IMR-90 (cell line): ENCODE data around the gene MEGF6. TPM values are rescaled to one million over a fixed set of nuclear protein-coding genes. Genes with fewer than 3 reads are reported as not detected.

ENCODE experiments used
- ATAC-seq: fragments of 200-7000 bp; cut with Tn5 transposase; 2 replicates; pipeline ENCODE4 v1.9.1; 2020; ENCODE audit warnings: low read depth, mild to moderate bottlenecking, moderate library complexity
- BruUV-seq: library from RNA; stranded (reverse); fragments of 400-500 nt; replicated peaks from 2 replicates; lab custom pipeline; 2021; lab: Mats Ljungman, UMichigan
- CTCF ChIA-PET: fragments of 300-600 bp; formaldehyde crosslinking; extraction: SDS; loops from one replicate; lab custom pipeline; 2021; ENCODE audit warnings: antibody characterized with exemption; lab: Yijun Ruan, JAX
- POLR2A ChIA-PET: fragments of 300-600 bp; sonication (Branson Sonifier 250); formaldehyde crosslinking; loops from one replicate; lab custom pipeline; 2022; ENCODE audit warnings: antibody characterized with exemption; ENCODE audit not compliant: unreplicated experiment; lab: Charles Lee
- DNase-seq: peaks from one replicate; pipeline ENCODE4 v3.0.0; 2013
- H2AFZ ChIP-seq: replicated peaks from 2 replicates; pipeline ENCODE3; 2013; ENCODE audit warnings: low read length, mild to moderate bottlenecking; ENCODE audit not compliant: poor library complexity
- H2AK5ac ChIP-seq: 2 replicates; pipeline ENCODE4 v1.6.1; 2013; ENCODE audit warnings: low read depth, low read length, inconsistent platforms
- H2AK9ac ChIP-seq: replicated peaks from 2 replicates; pipeline ENCODE3; 2013; ENCODE audit warnings: mild to moderate bottlenecking, low read depth, low read length, moderate library complexity; ENCODE audit not compliant: poor library complexity
- H2BK120ac ChIP-seq: 2 replicates; pipeline ENCODE4 v1.6.1; 2013; ENCODE audit warnings: low read depth, low read length, inconsistent platforms
- H2BK15ac ChIP-seq: 3 replicates; pipeline ENCODE4 v1.6.1; 2013; ENCODE audit warnings: low read depth, low read length, inconsistent platforms
- H2BK20ac ChIP-seq: 2 replicates; pipeline ENCODE4 v1.6.1; 2013; ENCODE audit warnings: low read depth, mild to moderate bottlenecking, inconsistent platforms, low read length, moderate library complexity
- H2BK5ac ChIP-seq: 2 replicates; pipeline ENCODE4 v1.6.1; 2013; ENCODE audit warnings: mild to moderate bottlenecking, low read depth, low read length, inconsistent platforms; ENCODE audit not compliant: poor library complexity, severe bottlenecking
- H3K14ac ChIP-seq: replicated peaks from 2 replicates; pipeline ENCODE4 v1.6.1; 2013; ENCODE audit warnings: low read depth, low read length, inconsistent platforms
- H3K18ac ChIP-seq: 2 replicates; pipeline ENCODE4 v1.6.1; 2013; ENCODE audit warnings: low read depth, low read length, control low read depth
- H3K23ac ChIP-seq: 2 replicates; pipeline ENCODE4 v1.6.1; 2013; ENCODE audit warnings: low read depth, low read length, inconsistent platforms
- H3K27ac ChIP-seq: 2 replicates; pipeline ENCODE4 v1.5.1; 2013; ENCODE audit warnings: mild to moderate bottlenecking, control low read depth, low read length; ENCODE audit not compliant: insufficient read depth
- H3K27me3 ChIP-seq: 2 replicates; pipeline ENCODE4 v1.6.1; 2013; ENCODE audit warnings: low read length; ENCODE audit not compliant: control insufficient read depth, insufficient read depth
- H3K36me3 ChIP-seq: 2 replicates; pipeline ENCODE4 v1.6.1; 2013; ENCODE audit warnings: low read length, mixed read lengths; ENCODE audit not compliant: control insufficient read depth, insufficient read depth
- H3K4ac ChIP-seq: 2 replicates; pipeline ENCODE4 v1.6.1; 2013; ENCODE audit warnings: low read depth, low read length, inconsistent platforms
- H3K4me1 ChIP-seq: 2 replicates; pipeline ENCODE4 v1.6.1; 2013; ENCODE audit warnings: low read length, mixed read lengths; ENCODE audit not compliant: control insufficient read depth, insufficient read depth
- H3K4me2 ChIP-seq: 2 replicates; pipeline ENCODE4 v1.6.1; 2013; ENCODE audit warnings: low read depth, mild to moderate bottlenecking, control low read depth, low read length, moderate library complexity
- H3K4me3 ChIP-seq: 2 replicates; pipeline ENCODE4 v1.5.1; 2013; ENCODE audit warnings: low read depth, mild to moderate bottlenecking, control low read depth, low read length, moderate library complexity; ENCODE audit not compliant: insufficient read depth
- H3K56ac ChIP-seq: 2 replicates; pipeline ENCODE4 v1.6.1; 2013; ENCODE audit warnings: low read length, inconsistent platforms; ENCODE audit not compliant: insufficient read depth; ENCODE audit errors: extremely low read depth
- H3K79me1 ChIP-seq, 2 experiments: 2 replicates each; pipeline ENCODE4 v1.6.1; 2013; ENCODE audit warnings: low read length in 2 of 2, inconsistent platforms in 1 of 2, low read depth in 1 of 2
- H3K9ac ChIP-seq: 2 replicates; pipeline ENCODE4 v1.6.1; 2013; ENCODE audit warnings: low read depth, low read length, control low read depth
- H3K9me1 ChIP-seq: 2 replicates; pipeline ENCODE4 v1.6.1; 2013; ENCODE audit warnings: low read length, inconsistent platforms; ENCODE audit not compliant: insufficient read depth
- H3K9me3 ChIP-seq: 2 replicates; pipeline ENCODE4 v1.6.1; 2013; ENCODE audit warnings: low read length; ENCODE audit not compliant: control insufficient read depth, insufficient read depth
- H4K20me1 ChIP-seq: 2 replicates; pipeline ENCODE4 v1.6.1; 2013; ENCODE audit warnings: low read length, inconsistent platforms; ENCODE audit not compliant: insufficient read depth
- H4K5ac ChIP-seq: 2 replicates; pipeline ENCODE4 v1.6.1; 2013; ENCODE audit warnings: mild to moderate bottlenecking, low read depth, low read length, control low read depth
- H4K8ac ChIP-seq, 2 experiments: 2 replicates each; pipeline ENCODE4 v1.6.1; 2013; ENCODE audit warnings: low read depth in 2 of 2, low read length in 2 of 2, control low read depth in 1 of 2, inconsistent platforms in 1 of 2
- H4K91ac ChIP-seq: 2 replicates; pipeline ENCODE4 v1.6.1; 2013; ENCODE audit warnings: low read depth, low read length, inconsistent platforms; ENCODE audit not compliant: insufficient read depth
- BHLHE40 ChIP-seq: fragments of 150-350 bp; IDR thresholded peaks from 2 replicates; pipeline ENCODE4 v1.6.1; 2016; ENCODE audit warnings: mild to moderate bottlenecking, low read depth, low read length
- MAFK ChIP-seq: IDR thresholded peaks from 2 replicates; pipeline ENCODE4 v1.6.1; 2012; ENCODE audit warnings: low read depth, low read length, improper control_type of control experiment
- MAZ ChIP-seq: IDR thresholded peaks from 2 replicates; pipeline ENCODE4 v1.6.1; 2012; ENCODE audit warnings: low read depth, mild to moderate bottlenecking, low read length, improper control_type of control experiment, moderate library complexity, borderline replicate concordance
- POLR2A ChIP-seq: IDR thresholded peaks from 2 replicates; pipeline ENCODE4 v1.6.1; 2012; ENCODE audit warnings: mild to moderate bottlenecking, low read depth, low read length
- WGBS, 2 experiments: methylation state at CpG; one replicate each; pipeline versions ENCODE4 v1.1.5 to v1.1.7; 2013; ENCODE audit warnings: missing lambda C conversion rate in 2 of 2; ENCODE audit not compliant: insufficient read length in 1 of 2; ENCODE audit errors: extremely low coverage in 2 of 2; 5-methylcytosine and 5-hydroxymethylcytosine counted together
- dilution Hi-C: fragments of 300-500 bp; cut with HindIII; formaldehyde crosslinking; loops from one replicate; pipeline ENCODE4 v1.14.3; 2018; ENCODE audit warnings: low sequenced_read_pairs; ENCODE audit not compliant: unreplicated experiment
- in situ Hi-C: fragments of 300-500 bp; cut with MboI; formaldehyde crosslinking; loops from 3 replicates; pipeline ENCODE4 v1.14.3; 2019; ENCODE audit warnings: low sequenced_read_pairs, inconsistent platforms, mixed read lengths
- intact Hi-C: fragments of 100-400 bp; cut with micrococcal nuclease; formaldehyde crosslinking; loops from 2 replicates; pipeline ENCODE4 v1.10.0; 2022
- polyA plus RNA-seq, 3 experiments: library from polyadenylated mRNA; depleted of rRNA; stranded (reverse); fragments of >200 nt; gene quantifications; 2 replicates each; pipeline ENCODE4 v1.2.3, GENCODE V29; 2012; ENCODE audit warnings: low replicate concordance in 1 of 3
- total RNA-seq: library from RNA; depleted of rRNA; stranded (reverse); fragments of >200 nt; gene quantifications from 2 replicates; pipeline ENCODE4 v1.2.3, GENCODE V29; 2012
- TF ChIP-seq, protein P1 (sequence below): fragments of 150-350 bp; IDR thresholded peaks from 2 replicates; pipeline ENCODE4 v1.6.1; 2016; ENCODE audit warnings: low read depth, mild to moderate bottlenecking, low read length, moderate library complexity, borderline replicate concordance

MEGF6 gene
- total and polyA plus RNA-seq, 2 of the 4 experiments (the other 2 are of a cell fraction) = 0.72 to 4.1 TPM

DNA sequence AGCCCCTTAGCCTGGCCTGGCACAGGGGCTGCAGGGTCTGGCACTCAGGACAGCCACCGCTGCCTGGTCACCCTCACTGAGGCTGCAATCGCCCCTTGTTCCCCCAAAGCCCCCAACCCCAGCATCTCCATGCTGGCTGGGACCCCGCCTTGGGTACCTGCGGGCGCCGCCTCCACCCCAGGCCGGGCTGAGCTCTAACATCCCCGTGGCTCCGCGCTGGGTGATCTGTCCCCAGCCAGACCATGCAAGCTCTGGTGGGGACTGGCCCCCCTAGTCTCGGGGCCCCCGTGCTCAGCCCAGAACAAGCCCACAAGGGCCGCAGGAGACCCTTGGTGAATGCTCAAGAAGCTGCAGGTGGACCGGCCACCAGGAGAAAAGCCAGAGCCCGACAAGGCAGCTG lies 62.4 kb downstream of the MEGF6 start:
- in situ Hi-C loops = no loop called here
- no peak overlapping the region for H3K14ac ChIP-seq
- no TSS peak for BruUV-seq
- H3K9me1 ChIP-seq = no peaks in the 10 kb centered on the region
- ATAC-seq (no peak), DNase-seq (no peak)
- H3K4me2 ChIP-seq = no peak overlapping the region
- H3K18ac ChIP-seq = no peak overlapping the region
- H2AK9ac ChIP-seq = peak overlapping the region; percentile 72
- no peak overlapping the region for H4K8ac ChIP-seq
- no peak overlapping the region for H4K5ac ChIP-seq
- H3K23ac ChIP-seq = no peak overlapping the region
- no peaks in the 10 kb centered on the region for H3K79me1 ChIP-seq
- no peaks in the 10 kb centered on the region for H3K36me3 ChIP-seq
- H3K56ac ChIP-seq = no peak overlapping the region
- ChIA-PET POLR2A (no interaction called here), CTCF (interaction anchor here (1.8 kb wide), 1 partner anchor 70 kb away, joined by 4 read pairs; no protein-coding TSS in a partner anchor)
- H3K27ac ChIP-seq = no peak overlapping the region
- intact Hi-C loops = no loop called here
- H3K9me3 ChIP-seq = no peaks in the 10 kb centered on the region
- no peak overlapping the region for H2BK120ac ChIP-seq
- no peak overlapping the region for H2BK20ac ChIP-seq
- no peak overlapping the region for H3K9ac ChIP-seq
- peak overlapping the region; percentile 86; the same call in 1 of the 2 replicates for H3K4ac ChIP-seq
- no peak overlapping the region for H3K4me3 ChIP-seq
- no peak overlapping the region for H2AK5ac ChIP-seq
- no peaks in the 10 kb centered on the region for H4K20me1 ChIP-seq
- no peak overlapping the region for H2BK5ac ChIP-seq
- dilution Hi-C loops = no loop called here
- no peak overlapping the region for H2BK15ac ChIP-seq
- WGBS, 2 experiments = no CpG with 5 or more reads among the region's 15 CpGs
- peaks cover 1% of the 10 kb centered on the region; the same call in 1 of the 2 replicates for H3K27me3 ChIP-seq
- H4K91ac ChIP-seq = no peak overlapping the region
- peaks cover 32% of the 10 kb centered on the region for H3K4me1 ChIP-seq
- TF ChIP-seq MAFK (no peak), BHLHE40 (no peak), MAZ (no peak), POLR2A (no peak)
- TF ChIP-seq, protein P1, sequence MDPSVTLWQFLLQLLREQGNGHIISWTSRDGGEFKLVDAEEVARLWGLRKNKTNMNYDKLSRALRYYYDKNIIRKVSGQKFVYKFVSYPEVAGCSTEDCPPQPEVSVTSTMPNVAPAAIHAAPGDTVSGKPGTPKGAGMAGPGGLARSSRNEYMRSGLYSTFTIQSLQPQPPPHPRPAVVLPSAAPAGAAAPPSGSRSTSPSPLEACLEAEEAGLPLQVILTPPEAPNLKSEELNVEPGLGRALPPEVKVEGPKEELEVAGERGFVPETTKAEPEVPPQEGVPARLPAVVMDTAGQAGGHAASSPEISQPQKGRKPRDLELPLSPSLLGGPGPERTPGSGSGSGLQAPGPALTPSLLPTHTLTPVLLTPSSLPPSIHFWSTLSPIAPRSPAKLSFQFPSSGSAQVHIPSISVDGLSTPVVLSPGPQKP = no peak
- no peak overlapping the region for H2AFZ ChIP-seq
